ENCODE measurements around the gene PRPF38A. TPM values are rescaled to one million over a fixed set of nuclear protein-coding genes. Genes with fewer than 3 reads are reported as not detected.

Gene PRPF38A
- total RNA-seq, 1 experiment from 2014 or later, result 41.6 TPM

- Histone ChIP-seq H3K4me1 (ENCODE audit: control insufficient read depth, insufficient read depth, low read length) (no peaks in the 10 kb centered on the region), H3K27me3 (ENCODE audit: control insufficient read depth, insufficient read depth, low read length) (no peaks in the 10 kb centered on the region), H3K9me3 (ENCODE audit: control insufficient read depth, insufficient read depth, low read depth, low read length) (no peaks in the 10 kb centered on the region), H3K27ac (ENCODE audit: low read length) (no peak overlapping the region), H3K4me3 (ENCODE audit: low read depth in 2 of 2, low read length in 2 of 2) (no peak overlapping the region), H3K36me3 (ENCODE audit: control insufficient read depth, insufficient read depth, low read length) (peaks cover 22% of the 10 kb centered on the region)
- ChIA-PET CTCF (no interaction called here), POLR2A (no interaction called here)
- in situ Hi-C loops (cut with HindIII; ENCODE audit: low pct_unique_long_range_greater_than_20kb, low sequenced_read_pairs) (no loop called here), intact Hi-C loops (cut with micrococcal nuclease; ENCODE audit: unreplicated experiment) (no loop called here)
- DNase-seq (ENCODE audit: low read depth, low spot score) (no peak), ATAC-seq (no peak)
- TF ChIP-seq CTCF (IDR thresholded peaks at IDR 0.05) (no peak), TCF7L2 (IDR thresholded peaks at IDR 0.05; ENCODE audit: low read depth, low read length) (no peak), SIN3A (IDR thresholded peaks at IDR 0.05; ENCODE audit: borderline replicate concordance, insufficient read depth, low read depth, low read length) (no peak), POLR2AphosphoS5 (IDR thresholded peaks at IDR 0.05; ENCODE audit: low read depth, low read length) (no peak)
- TF ChIP-seq, protein P1, sequence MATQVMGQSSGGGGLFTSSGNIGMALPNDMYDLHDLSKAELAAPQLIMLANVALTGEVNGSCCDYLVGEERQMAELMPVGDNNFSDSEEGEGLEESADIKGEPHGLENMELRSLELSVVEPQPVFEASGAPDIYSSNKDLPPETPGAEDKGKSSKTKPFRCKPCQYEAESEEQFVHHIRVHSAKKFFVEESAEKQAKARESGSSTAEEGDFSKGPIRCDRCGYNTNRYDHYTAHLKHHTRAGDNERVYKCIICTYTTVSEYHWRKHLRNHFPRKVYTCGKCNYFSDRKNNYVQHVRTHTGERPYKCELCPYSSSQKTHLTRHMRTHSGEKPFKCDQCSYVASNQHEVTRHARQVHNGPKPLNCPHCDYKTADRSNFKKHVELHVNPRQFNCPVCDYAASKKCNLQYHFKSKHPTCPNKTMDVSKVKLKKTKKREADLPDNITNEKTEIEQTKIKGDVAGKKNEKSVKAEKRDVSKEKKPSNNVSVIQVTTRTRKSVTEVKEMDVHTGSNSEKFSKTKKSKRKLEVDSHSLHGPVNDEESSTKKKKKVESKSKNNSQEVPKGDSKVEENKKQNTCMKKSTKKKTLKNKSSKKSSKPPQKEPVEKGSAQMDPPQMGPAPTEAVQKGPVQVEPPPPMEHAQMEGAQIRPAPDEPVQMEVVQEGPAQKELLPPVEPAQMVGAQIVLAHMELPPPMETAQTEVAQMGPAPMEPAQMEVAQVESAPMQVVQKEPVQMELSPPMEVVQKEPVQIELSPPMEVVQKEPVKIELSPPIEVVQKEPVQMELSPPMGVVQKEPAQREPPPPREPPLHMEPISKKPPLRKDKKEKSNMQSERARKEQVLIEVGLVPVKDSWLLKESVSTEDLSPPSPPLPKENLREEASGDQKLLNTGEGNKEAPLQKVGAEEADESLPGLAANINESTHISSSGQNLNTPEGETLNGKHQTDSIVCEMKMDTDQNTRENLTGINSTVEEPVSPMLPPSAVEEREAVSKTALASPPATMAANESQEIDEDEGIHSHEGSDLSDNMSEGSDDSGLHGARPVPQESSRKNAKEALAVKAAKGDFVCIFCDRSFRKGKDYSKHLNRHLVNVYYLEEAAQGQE (IDR thresholded peaks at IDR 0.05; ENCODE audit: insufficient read depth in 1 of 2, low read depth in 2 of 2, low read length in 1 of 2), result no peak
- BruUV-seq (replicated peaks), result no TSS peak
Measured at GRCh38 chr1:52357397-52357796, 47.0 kb upstream of the PRPF38A start.

DNA sequence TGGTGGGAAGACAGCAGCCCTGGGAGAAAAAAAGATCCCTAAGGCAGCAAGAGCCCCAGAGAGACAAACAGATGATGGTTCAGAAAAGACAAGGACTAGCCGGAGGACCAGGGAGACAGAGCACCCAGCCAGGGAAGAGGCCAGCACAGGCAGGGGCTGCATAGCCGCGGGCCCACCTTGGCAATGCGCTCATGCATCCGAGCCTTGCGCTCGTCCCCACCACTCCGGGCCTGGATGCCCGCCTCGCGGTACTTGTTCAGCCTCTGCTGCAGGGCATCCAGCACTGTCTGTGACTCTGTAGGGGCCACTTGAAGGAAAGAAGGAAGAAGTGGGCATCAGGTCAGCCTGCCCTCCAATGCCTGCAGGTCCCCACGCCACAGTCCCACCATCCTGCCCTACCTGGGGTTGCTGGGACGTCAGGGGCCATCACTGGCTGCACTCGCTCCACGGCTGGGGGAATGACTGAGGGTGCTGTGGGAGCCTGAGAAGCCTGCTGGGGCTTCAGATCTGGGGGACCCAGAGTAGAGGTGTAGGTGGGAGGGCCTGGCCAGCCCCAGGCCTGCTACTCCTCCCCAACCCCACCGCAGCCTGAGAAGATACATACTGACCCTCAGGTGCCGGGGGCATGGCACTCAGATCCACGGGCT is 45.4 kb upstream of the PRPF38A start:
- TF ChIP-seq SIN3A (IDR thresholded peaks at IDR 0.05; ENCODE audit: borderline replicate concordance, insufficient read depth, low read depth, low read length) (no peak), POLR2AphosphoS5 (IDR thresholded peaks at IDR 0.05; ENCODE audit: low read depth, low read length) (no peak), CTCF (IDR thresholded peaks at IDR 0.05) (no peak), TCF7L2 (IDR thresholded peaks at IDR 0.05; ENCODE audit: low read depth, low read length) (no peak)
- TF ChIP-seq, protein P1 (IDR thresholded peaks at IDR 0.05; ENCODE audit: insufficient read depth in 1 of 2, low read depth in 2 of 2, low read length in 1 of 2), result no peak
- no peaks in the 10 kb centered on the region for H3K9me3 ChIP-seq (ENCODE audit: control insufficient read depth, insufficient read depth, low read depth, low read length)
- H3K36me3 ChIP-seq (ENCODE audit: control insufficient read depth, insufficient read depth, low read length), result peaks cover 26% of the 10 kb centered on the region
- in situ Hi-C loops (cut with HindIII; ENCODE audit: low pct_unique_long_range_greater_than_20kb, low sequenced_read_pairs), result no loop called here
- intact Hi-C loops (cut with micrococcal nuclease; ENCODE audit: unreplicated experiment), result no loop called here
- no peaks in the 10 kb centered on the region for H3K27me3 ChIP-seq (ENCODE audit: control insufficient read depth, insufficient read depth, low read length)
- no TSS peak for BruUV-seq (replicated peaks)
- no peaks in the 10 kb centered on the region for H3K4me1 ChIP-seq (ENCODE audit: control insufficient read depth, insufficient read depth, low read length)
- no peak overlapping the region for H3K4me3 ChIP-seq (ENCODE audit: low read depth in 2 of 2, low read length in 2 of 2)
- no peak for ATAC-seq
- CTCF ChIA-PET, result interaction anchor here (0.6 kb wide), 1 partner anchor 9 kb away, joined by 3 read pairs; no protein-coding TSS in a partner anchor
- POLR2A ChIA-PET, result no interaction called here
- no peak for DNase-seq (ENCODE audit: low read depth, low spot score)
- no peak overlapping the region for H3K27ac ChIP-seq (ENCODE audit: low read length)
